ENCODE results near the gene WIPF2.

GRCh38 chr17:40293363-40293762, 74.3 kb downstream of the WIPF2 start:
- TF ChIP-seq CTCF (IDR thresholded peaks at IDR 0.05): no peak
- TF ChIP-seq POLR2A (IDR thresholded peaks at IDR 0.05): no peak
